HG03520 (cell line): ENCODE results near the gene CSNK1G2.
"Not testable (repeated sequence)": the region's sequence is repeated elsewhere in the genome, so short reads cannot be mapped to it uniquely, and the experiment has no call there.

Experiments used
- ATAC-seq: cut with Tn5 transposase; IDR thresholded peaks from one replicate; pipeline ENCODE4 v1.9.1; 2021; ENCODE audit warnings: mild to moderate bottlenecking, moderate library complexity; ENCODE audit not compliant: unreplicated experiment

CSNK1G2 gene

DNA sequence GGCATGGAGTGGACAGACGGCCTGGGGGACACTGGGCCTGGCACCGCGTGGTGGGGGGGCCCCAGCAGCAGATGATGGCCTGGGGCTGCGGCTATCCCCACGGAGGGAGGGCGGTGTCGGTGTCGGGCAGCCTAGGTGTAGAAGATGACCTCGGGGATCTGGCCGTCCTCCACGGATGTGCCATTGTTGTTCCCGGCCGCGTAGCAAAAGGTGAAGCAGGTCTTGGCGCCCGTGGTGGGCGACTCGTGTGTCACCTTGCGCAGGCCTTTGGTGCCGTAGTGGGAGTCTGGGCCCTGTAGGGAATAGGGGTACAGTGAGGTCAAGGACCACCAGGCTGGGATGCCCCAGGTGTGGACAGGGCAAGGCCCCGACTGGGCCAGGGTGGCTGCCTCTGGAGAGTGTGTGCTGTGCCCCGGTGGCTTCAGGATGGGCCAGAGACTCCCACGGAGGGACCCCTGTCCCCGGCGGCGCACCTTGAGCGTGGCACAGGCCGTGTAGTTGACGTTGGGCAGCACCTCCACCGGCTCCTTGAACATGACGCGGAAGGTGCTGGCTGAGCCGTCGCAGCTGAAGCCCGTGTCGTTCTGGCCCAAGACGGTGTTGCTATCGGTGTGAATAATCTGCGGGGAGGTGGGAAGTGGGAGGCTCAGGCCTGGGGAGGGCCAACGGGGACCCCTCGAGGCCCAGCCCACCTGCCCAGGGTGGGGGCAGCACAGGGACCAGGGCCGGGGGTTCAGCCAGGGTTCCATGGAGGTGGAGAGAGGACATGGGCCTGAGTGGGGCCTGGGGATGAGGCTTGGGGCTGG is 45.6 kb downstream of the CSNK1G2 start:
- no peak for ATAC-seq

DNA sequence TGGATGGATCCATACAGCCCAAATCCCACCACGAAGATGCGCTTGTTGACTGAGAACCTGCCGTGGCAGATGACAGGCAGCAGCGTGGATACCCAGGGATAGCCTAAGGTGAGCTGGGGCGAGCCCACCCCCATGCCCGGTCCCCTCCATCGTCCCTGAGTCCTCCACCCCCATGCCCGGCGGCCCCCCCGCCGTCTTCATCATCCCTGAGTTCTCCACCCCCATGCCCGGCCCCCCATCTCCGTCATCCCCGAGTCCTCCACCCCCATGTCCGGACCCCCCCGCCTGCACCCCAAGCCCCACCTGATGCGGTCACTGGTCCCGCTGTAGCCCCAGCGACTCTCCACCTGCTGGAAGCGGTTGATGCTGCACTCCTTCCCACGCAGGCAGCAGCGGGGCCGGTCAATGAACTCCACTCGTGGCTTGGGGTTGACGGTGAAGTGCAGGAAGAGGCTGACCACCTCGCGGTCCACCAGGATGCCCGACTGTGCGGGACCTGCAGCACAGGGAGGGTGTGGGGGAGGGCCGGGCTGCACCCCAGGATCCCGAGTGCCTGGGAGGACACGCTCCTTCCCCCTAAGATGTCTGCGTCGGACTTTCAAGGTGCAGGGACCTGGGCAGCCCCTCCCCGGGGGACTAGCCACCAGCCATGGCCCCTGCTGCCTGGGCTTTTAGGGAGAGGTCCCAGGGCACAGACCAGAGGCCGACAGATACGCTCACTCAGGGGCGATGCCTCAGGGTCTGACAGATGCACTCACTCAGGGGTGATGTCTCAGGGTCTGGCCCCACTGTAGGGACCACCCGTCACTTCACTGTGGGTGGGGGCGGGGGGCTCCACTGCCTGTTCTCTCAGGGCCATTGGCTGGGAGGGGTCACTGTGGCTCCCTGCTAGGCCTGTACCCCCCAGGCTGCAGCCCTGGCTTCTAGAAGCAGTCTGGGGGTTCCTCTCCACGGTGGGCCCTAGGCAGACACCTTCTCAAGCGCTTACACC is 46.5 kb downstream of the CSNK1G2 start:
- ATAC-seq: no peak

DNA sequence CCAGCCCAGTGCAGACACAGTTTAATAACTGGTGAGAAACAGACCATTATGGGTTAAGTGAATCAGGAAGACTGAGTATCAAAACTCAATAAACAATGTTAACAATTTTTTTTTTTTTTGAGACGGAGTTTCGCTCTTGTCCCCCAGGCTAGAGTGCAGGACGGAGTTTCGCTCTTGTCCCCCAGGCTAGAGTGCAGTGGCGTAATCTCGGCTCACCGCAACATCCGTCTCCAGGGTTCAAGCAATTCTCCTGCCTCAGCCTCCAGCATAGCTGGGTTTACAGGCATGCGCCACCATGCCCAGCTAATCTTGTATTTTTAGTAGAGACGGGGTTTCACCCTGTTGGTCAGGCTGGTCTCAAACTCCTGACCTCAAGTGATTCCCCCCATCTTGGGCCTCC is 47.5 kb downstream of the CSNK1G2 start:
- ATAC-seq: not testable (repeated sequence)

DNA sequence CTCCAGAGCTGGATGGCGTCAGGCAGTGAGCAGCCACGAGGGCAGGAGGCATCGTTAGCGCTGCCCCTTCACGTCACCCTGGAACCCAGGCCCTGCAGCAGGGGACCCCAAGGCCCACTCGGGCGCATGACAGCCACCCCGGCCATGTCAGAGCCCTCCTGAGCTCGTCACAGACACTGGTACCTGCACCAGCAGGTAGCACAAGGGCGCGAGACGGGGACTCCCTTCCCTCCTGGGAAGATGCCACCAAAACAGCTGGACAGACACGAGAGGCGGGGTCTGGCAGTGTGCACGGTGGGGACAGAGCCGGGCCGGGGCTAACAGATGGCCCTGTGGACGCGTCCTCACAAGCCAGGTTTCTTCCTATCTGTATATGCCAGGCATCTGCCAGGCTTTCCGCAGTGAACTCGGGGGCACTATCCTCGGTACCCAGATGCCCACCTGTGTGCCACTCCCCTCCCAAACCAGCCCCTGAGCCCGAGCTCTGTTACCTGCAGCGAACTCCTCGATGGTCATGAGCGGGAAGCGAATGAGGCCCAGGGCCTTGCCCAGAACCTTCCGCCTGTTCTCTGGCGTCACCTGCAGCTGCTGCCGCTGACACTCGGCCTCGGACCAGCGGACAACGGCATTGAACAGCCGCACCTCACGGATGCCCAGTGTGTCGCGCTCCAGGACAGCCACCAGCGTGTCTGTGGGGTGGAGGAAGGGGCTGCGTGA is 48.7 kb downstream of the CSNK1G2 start:
- ATAC-seq: no peak

DNA sequence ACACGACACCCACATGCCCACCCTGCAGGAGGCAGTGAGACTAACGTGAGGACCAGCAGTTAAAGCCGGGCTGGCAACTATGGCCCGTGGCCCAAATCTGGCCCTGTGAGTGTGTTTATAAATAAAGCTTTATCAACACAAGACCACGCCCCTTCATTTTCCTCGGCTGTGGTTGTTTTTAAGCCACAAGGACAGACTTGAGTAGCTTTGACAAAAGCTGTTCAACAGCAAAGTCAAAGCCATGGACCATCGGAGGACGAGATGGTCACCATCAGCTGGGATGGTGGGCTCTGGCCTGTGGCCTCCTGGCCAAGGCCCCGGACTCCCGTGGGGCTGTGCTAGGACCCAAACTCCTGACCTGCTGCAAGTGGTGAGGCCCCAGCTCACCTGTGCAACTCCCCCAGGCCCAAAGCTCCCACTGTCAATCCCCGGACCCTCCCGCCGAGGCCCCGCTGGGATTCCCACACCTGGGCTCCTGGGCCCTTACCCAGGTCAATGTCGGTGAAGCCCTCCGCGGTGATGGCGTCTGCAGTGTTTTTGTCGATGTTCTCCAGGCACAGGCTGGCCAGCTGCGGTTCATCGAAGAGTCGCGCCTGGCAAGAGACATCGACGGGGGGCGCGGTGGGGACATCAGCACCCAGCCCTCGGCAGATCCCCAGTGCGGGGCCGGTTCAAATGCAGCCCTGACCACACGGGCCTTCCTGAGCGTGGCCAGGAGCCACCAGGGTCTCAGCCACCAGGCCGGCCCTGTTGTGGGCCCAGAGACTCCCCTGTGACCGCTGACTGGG is 49.5 kb downstream of the CSNK1G2 start:
- ATAC-seq: no peak

DNA sequence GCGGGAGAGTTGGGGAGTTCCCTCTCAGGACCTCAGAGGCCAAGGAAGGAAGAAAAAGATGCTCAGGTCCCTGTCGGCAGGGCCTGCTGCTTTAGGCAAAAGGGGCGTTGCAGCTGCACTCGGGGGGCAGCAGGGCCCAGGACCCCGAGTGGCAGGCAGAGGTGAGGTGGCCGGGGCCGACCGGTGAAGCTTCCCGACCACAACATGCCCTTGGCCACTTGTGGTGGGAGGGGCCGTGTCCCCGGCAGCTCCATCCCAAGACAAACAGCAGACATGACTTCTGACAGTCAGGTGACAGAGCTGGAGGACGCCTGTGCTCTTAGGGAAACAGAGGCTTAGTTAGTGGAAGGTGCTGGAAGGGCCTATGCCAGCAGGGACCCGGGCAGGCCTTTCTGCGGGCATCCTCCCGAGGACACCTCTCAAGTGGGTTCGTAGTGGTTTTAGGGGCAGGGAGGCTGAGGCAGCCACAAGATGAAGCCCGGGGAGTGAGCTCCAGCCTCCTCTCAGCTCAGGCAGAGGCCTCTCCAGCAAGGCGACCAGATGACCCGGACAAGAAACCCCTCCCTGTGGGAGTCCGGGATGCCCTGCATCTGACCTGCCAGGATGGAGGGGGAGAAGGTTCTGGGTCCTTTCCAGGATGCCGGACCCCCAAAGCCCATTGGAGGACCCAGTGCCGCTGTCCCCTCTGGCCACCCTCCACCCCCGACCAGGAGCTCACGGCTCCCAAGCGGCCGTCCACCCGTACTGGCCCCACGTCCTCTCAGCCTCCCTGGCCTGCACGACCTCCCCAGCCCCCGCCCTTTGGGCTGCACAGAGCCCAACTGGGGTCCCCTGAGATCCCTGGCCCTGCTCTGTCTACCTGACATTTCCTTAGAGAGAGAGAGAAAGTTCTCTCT is 50.3 kb downstream of the CSNK1G2 start:
- no peak for ATAC-seq

DNA sequence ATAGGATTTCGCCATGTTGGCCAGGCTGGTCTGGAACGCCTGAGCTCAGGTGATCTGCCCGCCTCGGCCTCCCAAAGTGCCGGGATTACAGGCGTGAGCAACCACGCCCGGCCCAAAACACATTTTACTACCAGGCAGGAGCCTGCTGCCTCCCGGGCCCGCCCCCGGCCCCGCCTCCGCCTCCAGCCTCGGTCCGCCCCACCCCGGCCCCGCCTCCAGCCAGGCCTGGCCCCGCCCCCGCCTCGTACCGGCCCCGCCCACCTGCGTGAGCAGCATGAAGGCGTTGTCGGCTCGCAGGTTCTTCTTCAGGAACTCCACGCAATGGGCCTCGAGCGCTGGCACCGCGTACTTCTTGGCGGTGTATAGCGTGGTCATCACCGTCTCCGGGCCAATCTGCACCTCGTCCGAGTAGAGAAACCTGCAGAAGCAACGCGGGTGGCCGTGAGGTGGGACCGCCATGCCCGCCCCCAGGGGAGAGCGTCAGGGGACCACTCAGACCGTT is 51.8 kb downstream of the CSNK1G2 start:
- no peak for ATAC-seq

DNA sequence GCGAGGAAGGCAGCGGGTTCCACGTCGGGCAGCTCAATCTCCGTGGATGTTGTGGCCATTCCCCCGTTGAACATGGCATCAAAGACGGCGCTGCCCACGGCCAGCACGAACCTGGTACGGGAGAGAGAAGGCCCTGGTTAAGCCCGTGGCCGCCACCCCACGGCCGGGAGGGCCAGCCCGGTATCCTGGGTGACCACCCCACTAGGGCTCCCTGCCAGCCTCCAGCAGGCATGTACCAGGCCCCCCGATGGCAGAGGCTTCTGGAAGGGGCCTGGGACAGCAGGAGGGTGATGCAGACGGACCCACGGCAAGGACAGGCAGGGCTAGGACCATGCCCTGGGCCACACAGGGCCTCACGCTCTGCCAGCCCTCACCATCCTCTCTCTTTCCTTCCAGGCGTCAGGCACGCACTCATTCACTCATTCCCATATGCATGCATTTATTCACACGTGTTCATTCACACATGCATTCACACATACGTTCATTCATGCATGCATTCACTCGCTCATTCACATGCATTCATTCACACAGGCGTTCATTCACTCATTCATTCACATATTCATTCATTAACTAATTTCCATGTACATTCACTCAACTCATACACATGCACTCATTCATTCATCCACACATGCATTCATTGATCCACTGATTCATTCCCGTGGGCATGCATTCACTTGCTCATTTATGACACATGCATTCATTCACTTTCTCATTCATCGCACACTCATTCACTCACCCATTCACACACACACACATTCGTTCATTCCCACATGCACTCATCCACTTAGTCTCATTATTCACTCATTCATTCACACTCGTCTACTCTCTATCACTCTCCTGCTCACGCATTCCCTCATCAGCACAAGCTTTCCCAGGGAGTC is 56.6 kb downstream of the CSNK1G2 start:
- ATAC-seq: no peak

DNA sequence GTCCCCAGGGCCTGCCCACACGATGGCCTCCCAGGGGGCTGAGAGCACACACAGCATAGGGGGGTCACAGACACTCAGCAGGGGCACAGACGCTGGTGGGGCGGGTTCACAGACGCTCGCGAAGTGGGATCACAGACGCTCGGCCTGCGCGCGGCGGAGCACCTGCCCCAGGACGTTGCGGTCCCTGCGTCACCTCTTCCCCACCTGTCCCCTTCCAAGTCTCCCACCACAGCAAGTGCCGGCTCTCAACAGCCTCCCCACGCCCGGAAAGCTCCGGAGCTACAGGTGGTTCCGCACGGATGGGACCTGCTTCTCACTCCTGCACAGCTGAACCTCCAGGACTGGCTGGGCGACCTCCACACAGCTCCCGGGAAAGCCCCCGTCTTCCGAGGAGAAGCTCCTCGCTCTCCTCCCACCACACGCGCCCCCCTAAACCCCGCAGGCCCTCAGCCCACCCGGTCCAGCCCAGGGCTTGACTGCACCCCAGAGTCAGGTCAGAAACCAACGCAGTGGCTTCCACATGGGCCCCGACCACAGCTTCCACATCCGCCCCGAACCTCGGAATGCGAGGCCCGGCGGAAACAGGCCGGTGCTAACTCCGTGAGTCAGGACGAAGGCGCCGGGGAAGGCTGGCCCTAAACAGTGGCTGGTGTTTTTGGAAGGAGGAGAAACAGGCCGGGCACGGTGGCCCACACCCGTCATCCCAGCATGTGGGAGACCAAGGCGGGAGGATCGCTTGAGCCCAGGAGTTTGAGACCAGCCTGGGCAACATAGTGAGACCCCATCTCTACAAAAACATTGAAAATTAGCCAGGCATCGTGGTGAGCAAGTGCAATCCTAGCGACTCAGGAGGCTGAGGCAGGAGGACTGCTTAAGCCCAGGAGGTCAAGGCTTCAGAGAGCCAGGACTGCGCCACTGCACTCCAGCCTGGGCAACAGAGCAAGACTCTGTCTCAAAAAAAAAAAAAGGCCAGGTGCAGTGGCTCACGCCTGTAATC is 58.0 kb downstream of the CSNK1G2 start:
- ATAC-seq: no peak

DNA sequence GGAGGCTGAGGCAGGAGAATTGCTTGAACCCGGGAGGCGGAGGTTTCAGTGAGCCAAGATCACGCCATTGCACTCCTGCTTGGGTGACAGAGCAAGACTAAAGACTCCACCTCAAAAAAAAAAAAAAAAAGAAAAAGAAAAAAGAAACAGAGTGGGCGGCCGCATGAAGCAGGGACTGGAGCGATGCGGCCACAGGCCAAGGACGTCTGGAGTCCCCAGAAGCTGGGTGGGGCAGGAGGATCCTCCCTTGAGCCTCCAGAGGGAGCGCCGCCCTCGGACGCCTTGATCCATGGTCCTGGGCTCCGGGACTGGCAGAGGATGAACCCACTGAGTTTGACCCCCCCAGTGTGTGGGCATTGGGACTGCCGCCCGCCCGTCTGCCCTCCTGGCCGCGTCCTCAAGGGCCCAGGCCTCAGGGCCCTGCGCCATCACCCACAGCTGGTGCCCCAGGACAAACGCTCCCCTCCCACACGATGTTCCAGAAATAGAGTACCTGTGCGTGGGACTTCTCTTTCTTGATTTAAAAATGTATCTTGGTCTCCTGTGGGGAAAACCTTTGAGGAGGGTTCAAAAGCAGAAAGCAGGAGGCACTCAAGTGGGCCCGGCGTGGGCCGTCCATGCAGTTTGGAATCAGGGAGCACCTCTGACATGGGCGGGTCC is 59.0 kb downstream of the CSNK1G2 start:
- no peak for ATAC-seq

DNA sequence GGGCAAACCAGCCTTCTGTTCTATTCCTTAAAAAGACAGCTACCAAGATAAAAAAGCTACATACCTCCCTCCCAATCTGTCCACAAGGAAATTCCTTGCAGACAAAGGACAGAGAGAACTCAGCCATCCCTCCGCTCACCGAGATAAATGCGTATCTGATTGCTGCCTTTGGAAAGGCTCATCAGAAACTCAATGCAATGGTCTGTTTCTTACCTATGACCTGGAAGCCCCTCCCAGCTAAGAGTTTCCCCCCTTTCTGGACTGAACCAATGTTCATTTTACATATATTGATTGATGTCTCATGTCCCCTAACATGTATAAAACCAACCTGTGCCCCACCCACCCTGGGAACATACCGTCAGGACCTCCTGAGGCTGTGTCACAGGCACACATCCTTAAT is 62.9 kb downstream of the CSNK1G2 start:
- no peak for ATAC-seq

DNA sequence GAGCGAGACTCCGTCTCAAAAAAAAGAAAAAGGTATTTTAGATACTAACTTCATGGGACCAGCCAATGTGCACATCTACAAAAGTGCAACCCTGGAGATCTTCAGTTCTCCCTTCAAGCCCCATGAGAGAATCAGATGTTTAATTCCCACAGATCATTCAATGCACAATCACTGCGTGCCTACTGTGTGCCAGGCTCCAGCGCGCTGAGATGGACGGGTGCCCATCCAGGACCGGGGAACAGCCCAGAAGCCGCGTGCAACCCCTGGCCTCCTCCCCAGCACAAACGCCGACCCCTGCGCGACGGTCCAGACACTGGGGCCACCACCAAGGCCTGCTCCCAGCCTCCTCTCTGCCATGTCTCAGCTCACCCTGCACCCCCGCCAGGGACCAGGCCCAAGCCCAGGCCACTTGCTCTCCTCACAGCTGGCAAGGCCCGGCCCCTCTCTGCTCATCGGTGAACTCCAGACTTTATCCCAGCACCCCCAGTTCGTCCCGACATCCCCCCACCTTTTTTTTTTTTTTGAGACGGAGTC is 69.2 kb downstream of the CSNK1G2 start:
- no peak for ATAC-seq

DNA sequence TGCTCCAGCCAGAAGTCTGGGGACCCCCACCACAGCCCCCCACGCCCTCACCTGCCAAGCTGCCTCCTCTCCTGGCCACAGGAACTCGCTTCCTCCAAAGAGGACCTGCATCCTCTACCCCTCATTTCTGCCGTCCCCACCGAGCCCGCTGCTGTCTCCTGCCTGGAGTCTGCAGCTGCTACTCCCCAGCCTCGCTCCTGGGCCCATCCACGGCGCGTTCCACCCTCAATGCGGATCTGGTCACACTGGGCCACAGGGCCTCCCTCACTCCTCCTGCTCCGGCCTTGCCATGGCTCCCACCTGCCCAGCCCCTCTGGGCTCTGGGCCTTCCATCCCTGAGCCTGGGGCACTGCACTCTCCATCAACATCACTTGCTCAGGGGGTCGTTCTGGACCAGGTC is 70.2 kb downstream of the CSNK1G2 start:
- no peak for ATAC-seq

DNA sequence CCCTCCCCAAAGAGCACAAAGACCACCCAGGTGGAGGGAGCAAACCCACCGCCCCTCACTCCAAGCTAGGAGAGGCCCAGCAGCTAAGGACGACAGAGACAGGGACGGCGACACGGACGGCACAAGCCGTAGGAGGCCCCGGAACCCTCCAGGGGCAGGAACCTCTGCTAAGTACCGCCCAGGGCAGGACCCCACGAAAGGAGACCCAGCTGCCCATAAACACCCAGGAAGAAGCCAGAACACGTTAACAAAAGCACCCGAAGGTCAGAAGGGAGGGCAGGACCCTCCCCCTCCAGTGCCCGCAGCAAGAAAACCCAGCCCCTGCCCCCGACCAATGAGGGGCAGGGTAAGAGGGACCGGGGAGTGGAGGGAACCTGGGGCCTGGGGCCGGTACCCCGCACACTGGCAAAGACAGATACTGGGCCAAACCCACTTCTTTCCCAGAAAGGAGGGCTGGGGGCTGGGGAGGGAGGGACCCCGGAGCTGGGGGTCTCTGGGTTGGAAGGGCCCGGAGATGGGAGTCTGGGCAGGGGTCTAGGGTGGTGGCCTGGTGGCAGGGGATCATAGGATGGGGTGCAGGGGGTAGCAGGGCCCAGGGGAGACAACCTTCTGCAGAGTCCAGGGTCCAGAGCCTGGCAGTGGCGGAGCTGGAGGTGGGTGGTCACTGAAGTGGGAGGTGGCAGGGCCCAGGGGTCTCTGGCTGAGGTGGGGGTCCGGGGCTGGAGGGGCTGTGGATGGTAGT is 72.1 kb downstream of the CSNK1G2 start:
- ATAC-seq: no peak

DNA sequence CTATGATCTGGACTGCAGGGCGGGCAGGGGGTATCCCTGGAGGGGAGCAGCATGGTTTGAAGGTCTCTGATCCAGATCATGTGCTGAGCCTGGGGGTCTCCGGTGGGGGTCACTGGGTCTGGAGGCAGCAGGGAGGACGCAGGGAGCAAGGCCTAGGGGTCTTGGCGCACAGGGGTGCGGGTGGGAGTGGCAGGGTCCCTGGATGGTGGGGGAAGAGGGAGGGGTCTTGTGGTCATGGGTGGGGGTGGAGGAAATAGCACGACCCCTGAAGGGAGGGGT is 72.7 kb downstream of the CSNK1G2 start:
- ATAC-seq: no peak

DNA sequence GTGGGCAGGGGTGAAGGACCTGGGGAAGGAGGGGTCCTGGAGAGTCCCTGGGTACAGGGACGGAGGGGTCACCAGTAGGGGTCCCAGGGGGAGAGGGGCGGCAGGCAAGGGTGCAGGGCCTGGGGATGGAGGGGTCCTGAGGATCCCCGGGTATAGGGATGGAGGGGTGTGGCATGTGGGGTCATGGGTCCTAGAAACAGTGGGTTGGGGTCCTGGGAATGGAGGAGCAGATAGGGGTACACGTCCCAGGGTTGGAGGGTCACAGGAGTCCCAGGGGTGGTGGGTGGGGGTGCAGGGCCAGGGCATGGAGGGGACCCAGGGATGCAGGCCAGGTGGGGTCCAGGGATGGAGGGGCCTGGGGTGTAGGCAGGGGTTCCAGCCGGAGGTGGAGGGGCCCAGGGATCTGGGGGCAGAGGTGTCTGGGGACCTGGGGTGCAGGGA is 73.2 kb downstream of the CSNK1G2 start:
- no peak for ATAC-seq
